DLD1 (cell line): ENCODE results near the gene PPP1R3G.

Source experiments
- in situ Hi-C: cut with HindIII; loops from 2 replicates; pipeline ENCODE4 v1.10.0; 2017; ENCODE audit warnings: low sequenced_read_pairs

The PPP1R3G gene

GRCh38 chr6:5136851-5137250, 51.7 kb downstream of the PPP1R3G start:
- in situ Hi-C loops = no loop called here
